NCI-H82 treated with DMSO at 0.1 percent for 48 hours (cell line): ENCODE measurements around the gene COQ5.
"Not testable (repeated sequence)": the region's sequence is repeated elsewhere in the genome, so short reads cannot be mapped to it uniquely, and the experiment has no call there.

Experiments
- DNase-seq: peaks from one replicate; lab custom pipeline; 2025; ENCODE audit not compliant: unreplicated experiment; lab: John Stamatoyannopoulos, UW

The COQ5 gene

GRCh38 chr12:120529641-120530417, 871 bp upstream of the COQ5 start:
- DNase-seq: peak; percentile 30

- no peak for DNase-seq
Measured at GRCh38 chr12:120522568-120522967, 6.4 kb downstream of the COQ5 start.

- DNase-seq: not testable (repeated sequence)
Measured at GRCh38 chr12:120519324-120519723, 9.6 kb downstream of the COQ5 start.

- no peak for DNase-seq
Measured at GRCh38 chr12:120515496-120515895, 13.5 kb downstream of the COQ5 start.

GRCh38 chr12:120514002-120514401, 15.0 kb downstream of the COQ5 start:
- no peak for DNase-seq

- DNase-seq: no peak
Measured at GRCh38 chr12:120508537-120508936, 20.4 kb downstream of the COQ5 start.

GRCh38 chr12:120504587-120504986, 24.4 kb downstream of the COQ5 start:
- no peak for DNase-seq

GRCh38 chr12:120500581-120500980, 28.4 kb downstream of the COQ5 start:
- DNase-seq: no peak

GRCh38 chr12:120498870-120499515, 30.0 kb downstream of the COQ5 start:
- no peak for DNase-seq

GRCh38 chr12:120497524-120498150, 31.3 kb downstream of the COQ5 start:
- no peak for DNase-seq

- DNase-seq: no peak
Measured at GRCh38 chr12:120496413-120497340, 32.3 kb downstream of the COQ5 start.

GRCh38 chr12:120495731-120496412, 33.1 kb downstream of the COQ5 start, which contains the start of gene DYNLL1:
Gene DYNLL1, plus strand, starts transcription at chr12:120496113. Its CDS starts 309 bp downstream, at chr12:120496422.
- peak; percentile 90 for DNase-seq

GRCh38 chr12:120495186-120495730, 33.7 kb downstream of the COQ5 start:
- no peak for DNase-seq

- no peak for DNase-seq
Measured at GRCh38 chr12:120490833-120491512, 38.0 kb downstream of the COQ5 start.

- DNase-seq: no peak
Measured at GRCh38 chr12:120490325-120490724, 38.6 kb downstream of the COQ5 start.

GRCh38 chr12:120489018-120489417, 39.9 kb downstream of the COQ5 start:
- DNase-seq: no peak

- DNase-seq: no peak
Measured at GRCh38 chr12:120488057-120488640, 40.8 kb downstream of the COQ5 start.

- not testable (repeated sequence) for DNase-seq
Measured at GRCh38 chr12:120487552-120487951, 41.4 kb downstream of the COQ5 start.
